ENCODE data around the gene GAA. TPM values are rescaled to one million over a fixed set of nuclear protein-coding genes. Genes with fewer than 3 reads are reported as not detected.

GAA gene
- total and polyA plus RNA-seq, 2 of the 13 experiments (the other 11 are each of a cell fraction or from before 2014, with no cell fraction given), result 21.6 to 36.4 TPM

DNA sequence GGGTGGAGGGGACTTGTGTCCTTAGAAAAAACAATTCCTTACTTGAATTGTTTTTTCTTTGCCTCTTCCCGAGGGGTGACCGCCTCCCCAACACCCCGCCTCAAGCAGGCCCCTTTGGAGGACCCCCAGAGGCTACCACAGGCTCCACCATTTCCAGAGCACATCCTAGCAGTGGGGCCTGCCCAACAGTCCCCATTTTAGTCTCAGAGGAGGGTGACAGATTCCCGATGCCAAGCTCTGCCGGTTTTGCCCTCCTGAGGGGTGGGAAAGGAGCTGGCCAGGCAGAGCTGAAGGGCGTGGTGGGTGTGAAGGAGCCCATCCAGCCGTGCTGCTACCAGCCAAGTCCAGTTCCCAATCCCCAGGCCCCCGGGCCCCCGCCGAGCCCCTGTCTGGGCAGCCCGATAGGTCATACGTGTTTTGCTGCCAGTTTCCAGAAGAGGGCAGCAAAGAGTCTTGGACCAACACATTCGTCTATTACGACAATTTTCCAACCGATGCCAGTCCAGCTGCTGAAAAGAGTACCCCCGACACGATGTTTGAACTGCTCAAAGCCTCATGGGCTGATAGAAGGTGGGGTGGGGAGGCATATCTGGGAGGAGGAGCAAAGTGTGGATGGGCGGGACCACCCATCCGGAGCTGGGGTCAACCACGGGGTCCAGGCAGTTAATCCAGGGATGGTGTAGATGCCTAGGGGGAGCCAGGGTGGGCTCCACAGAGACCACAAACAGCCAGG is 18.8 kb upstream of the GAA start:
- peak overlapping the region; percentile 59 for H3K4me2 ChIP-seq (ENCODE audit: low read depth, low read length)
- DNase-seq (ENCODE audit: low spot score) (peak; percentile 78), FAIRE-seq (peak; percentile 95), ATAC-seq (peak; percentile 72)
- BruUV-seq (replicated peaks), result no TSS peak
- in situ Hi-C loops (cut with HindIII; ENCODE audit: extremely low pct_ligation_motif_present, low pct_unique_long_range_greater_than_20kb), result loop anchor here (5.0 kb wide), 1 partner anchor 75 kb away; no protein-coding TSS in a partner anchor
- no peak overlapping the region for H3K27ac ChIP-seq (ENCODE audit: extremely low read length, insufficient read depth, low read length)
- no peaks in the 10 kb centered on the region for H3K79me2 ChIP-seq (ENCODE audit: insufficient read depth, low read length)
- H3K27me3 ChIP-seq (ENCODE audit: control insufficient read depth in 1 of 2, insufficient read depth in 2 of 2, low read length in 2 of 2), result peaks cover 8 to 47% of the 10 kb centered on the region in 2 experiments
- no peak overlapping the region for H3K9ac ChIP-seq (ENCODE audit: insufficient read depth, low read depth, low read length)
- ChIA-PET POLR2A (interaction anchor here (0.8 to 1.2 kb wide), 3 partner anchors 19 to 89 kb away, joined by 3 read pairs; partner anchors contain the start of gene GAA), CTCF (ENCODE audit: low intra/inter-chr PET ratio, low total read pairs) (interaction anchor here (0.8 to 2.7 kb wide), 6 partner anchors 14 to 170 kb away, joined by 3 to 15 read pairs (median 8); partner anchors contain the start of gene GAA)
- no peaks in the 10 kb centered on the region for H3K36me3 ChIP-seq (replicated peaks in 1 of 2; ENCODE audit: control insufficient read depth in 1 of 2, insufficient read depth in 2 of 2, low read length in 2 of 2)
- H3K9me3 ChIP-seq (ENCODE audit: low read length), result no peaks in the 10 kb centered on the region
- no peaks in the 10 kb centered on the region for H4K20me1 ChIP-seq (ENCODE audit: insufficient read depth, low read length)
- no peak overlapping the region for H2AFZ ChIP-seq (ENCODE audit: low read length)
- peak overlapping the region in 1 of 3 experiments; percentile 32; a peak in 2 of 6 replicates for H3K4me3 ChIP-seq (replicated peaks in 1 of 3; ENCODE audit: insufficient read depth in 1 of 3, low read depth in 2 of 3, low read length in 3 of 3)
- intact Hi-C loops (cut with micrococcal nuclease; ENCODE audit: unreplicated experiment), result loop anchor here (1.0 to 2.0 kb wide), 2 partner anchors 42 to 76 kb away; no protein-coding TSS in a partner anchor
- 7% methylated on average over 19 of the region's 20 CpGs for WGBS (ENCODE audit: low lambda C conversion rate)
- peaks cover 23% of the 10 kb centered on the region for H3K4me1 ChIP-seq (ENCODE audit: insufficient read depth, low read length)
- TF ChIP-seq MEIS2 (CRISPR knock-in tag; IDR thresholded peaks at IDR 0.05) (peak; percentile 21; the same call in 1 of the 2 replicates), FOSL2 (CRISPR knock-in tag; IDR thresholded peaks at IDR 0.05) (peak; percentile 15; the same call in 1 of the 2 replicates), SMC3 (IDR thresholded peaks at IDR 0.05; ENCODE audit: low read length) (peak; percentile 70), ATAD3A (CRISPR knock-in tag; IDR thresholded peaks at IDR 0.05) (no peak), THAP11 (CRISPR knock-in tag; IDR thresholded peaks at IDR 0.05) (0 out of 2 replicates have a peak, but pooled peaks have one; percentile 29), U2AF1 (optimal IDR thresholded peaks at IDR 0.05; ENCODE audit: low read depth, low read length) (no peak), SIN3A (IDR thresholded peaks at IDR 0.05; ENCODE audit: borderline replicate concordance, low read depth, low read length) (no peak), TARDBP (CRISPR knock-in tag; IDR thresholded peaks at IDR 0.05) (0 out of 2 replicates have a peak, but pooled peaks have one; percentile 30), SOX13 (IDR thresholded peaks at IDR 0.05) (no peak), SOX13 (CRISPR knock-in tag; conservative IDR thresholded peaks at IDR 0.05 in 1 of 2, IDR thresholded peaks at IDR 0.05 in 1 of 2) (0 out of 4 replicates have a peak, but pooled peaks of 1 of the 2 experiments have one; percentile 4), HOXA5 (CRISPR knock-in tag; IDR thresholded peaks at IDR 0.05) (0 out of 2 replicates have a peak, but pooled peaks have one; percentile 30), ZNF781 (CRISPR knock-in tag; IDR thresholded peaks at IDR 0.05; ENCODE audit: borderline replicate concordance, not compliant biosample characterization) (no peak), RAD21 (CRISPR knock-in tag; IDR thresholded peaks at IDR 0.05) (peak; percentile 71), SALL1 (CRISPR knock-in tag; IDR thresholded peaks at IDR 0.05) (peak; percentile 30; the same call in 1 of the 2 replicates), GATAD2A (CRISPR knock-in tag; IDR thresholded peaks at IDR 0.05) (peak; percentile 44; the same call in 1 of the 2 replicates), ZNF12 (CRISPR knock-in tag; IDR thresholded peaks at IDR 0.05) (peak; percentile 99), TBX2 (CRISPR knock-in tag; IDR thresholded peaks at IDR 0.05; ENCODE audit: borderline replicate concordance) (0 out of 2 replicates have a peak, but pooled peaks have one; percentile 19), TEAD3 (CRISPR knock-in tag; optimal IDR thresholded peaks at IDR 0.05; ENCODE audit: borderline replicate concordance) (peak; percentile 29), POLR2A (IDR thresholded peaks at IDR 0.05; ENCODE audit: insufficient read depth in 1 of 2, low read depth in 2 of 2, low read length in 2 of 2) (no peak)
- TF ChIP-seq, protein P1, sequence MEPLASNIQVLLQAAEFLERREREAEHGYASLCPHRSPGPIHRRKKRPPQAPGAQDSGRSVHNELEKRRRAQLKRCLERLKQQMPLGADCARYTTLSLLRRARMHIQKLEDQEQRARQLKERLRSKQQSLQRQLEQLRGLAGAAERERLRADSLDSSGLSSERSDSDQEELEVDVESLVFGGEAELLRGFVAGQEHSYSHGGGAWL (CRISPR knock-in tag; IDR thresholded peaks at IDR 0.05), result no peak
- TF ChIP-seq, protein P2, sequence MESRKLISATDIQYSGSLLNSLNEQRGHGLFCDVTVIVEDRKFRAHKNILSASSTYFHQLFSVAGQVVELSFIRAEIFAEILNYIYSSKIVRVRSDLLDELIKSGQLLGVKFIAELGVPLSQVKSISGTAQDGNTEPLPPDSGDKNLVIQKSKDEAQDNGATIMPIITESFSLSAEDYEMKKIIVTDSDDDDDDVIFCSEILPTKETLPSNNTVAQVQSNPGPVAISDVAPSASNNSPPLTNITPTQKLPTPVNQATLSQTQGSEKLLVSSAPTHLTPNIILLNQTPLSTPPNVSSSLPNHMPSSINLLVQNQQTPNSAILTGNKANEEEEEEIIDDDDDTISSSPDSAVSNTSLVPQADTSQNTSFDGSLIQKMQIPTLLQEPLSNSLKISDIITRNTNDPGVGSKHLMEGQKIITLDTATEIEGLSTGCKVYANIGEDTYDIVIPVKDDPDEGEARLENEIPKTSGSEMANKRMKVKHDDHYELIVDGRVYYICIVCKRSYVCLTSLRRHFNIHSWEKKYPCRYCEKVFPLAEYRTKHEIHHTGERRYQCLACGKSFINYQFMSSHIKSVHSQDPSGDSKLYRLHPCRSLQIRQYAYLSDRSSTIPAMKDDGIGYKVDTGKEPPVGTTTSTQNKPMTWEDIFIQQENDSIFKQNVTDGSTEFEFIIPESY (CRISPR knock-in tag; IDR thresholded peaks at IDR 0.05), result 0 out of 2 replicates have a peak, but pooled peaks have one; percentile 39
- TF ChIP-seq, protein P3, sequence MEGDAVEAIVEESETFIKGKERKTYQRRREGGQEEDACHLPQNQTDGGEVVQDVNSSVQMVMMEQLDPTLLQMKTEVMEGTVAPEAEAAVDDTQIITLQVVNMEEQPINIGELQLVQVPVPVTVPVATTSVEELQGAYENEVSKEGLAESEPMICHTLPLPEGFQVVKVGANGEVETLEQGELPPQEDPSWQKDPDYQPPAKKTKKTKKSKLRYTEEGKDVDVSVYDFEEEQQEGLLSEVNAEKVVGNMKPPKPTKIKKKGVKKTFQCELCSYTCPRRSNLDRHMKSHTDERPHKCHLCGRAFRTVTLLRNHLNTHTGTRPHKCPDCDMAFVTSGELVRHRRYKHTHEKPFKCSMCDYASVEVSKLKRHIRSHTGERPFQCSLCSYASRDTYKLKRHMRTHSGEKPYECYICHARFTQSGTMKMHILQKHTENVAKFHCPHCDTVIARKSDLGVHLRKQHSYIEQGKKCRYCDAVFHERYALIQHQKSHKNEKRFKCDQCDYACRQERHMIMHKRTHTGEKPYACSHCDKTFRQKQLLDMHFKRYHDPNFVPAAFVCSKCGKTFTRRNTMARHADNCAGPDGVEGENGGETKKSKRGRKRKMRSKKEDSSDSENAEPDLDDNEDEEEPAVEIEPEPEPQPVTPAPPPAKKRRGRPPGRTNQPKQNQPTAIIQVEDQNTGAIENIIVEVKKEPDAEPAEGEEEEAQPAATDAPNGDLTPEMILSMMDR (CRISPR knock-in tag; IDR thresholded peaks at IDR 0.05), result peak; percentile 89

Data from HepG2 (cell line).